Ascending aorta (tissue), 2 donors: ENCODE data around the gene AKT3. TPM values are rescaled to one million over a fixed set of nuclear protein-coding genes. Genes with fewer than 3 reads are reported as not detected.

ENCODE experiments used
- DNase-seq, 2 donors: peaks; one replicate each; pipeline ENCODE4 v3.0.0-alpha.2; 2019; ENCODE audit warnings: low spot score in 2 of 2
- H3K27ac ChIP-seq, 2 donors: fragments of 200-600 bp; sonication (generic); one replicate each; pipeline ENCODE4 v1.5.1; 2016 to 2017; ENCODE audit warnings: mild to moderate bottlenecking in 1 of 2
- H3K27me3 ChIP-seq: fragments of 200-600 bp; sonication (generic); one replicate; pipeline ENCODE4 v1.5.1; 2017
- H3K36me3 ChIP-seq, 2 donors: fragments of 200-600 bp; sonication (generic); one replicate each; pipeline ENCODE4 v1.5.1; 2016
- H3K4me1 ChIP-seq, 2 donors: fragments of 200-600 bp; sonication (generic); one replicate each; pipeline ENCODE4 v1.5.1; 2016 to 2017; ENCODE audit warnings: mild to moderate bottlenecking in 1 of 2
- H3K4me3 ChIP-seq, 2 donors: fragments of 200-600 bp; sonication (generic); one replicate each; pipeline ENCODE4 v1.5.1; 2016 to 2017; ENCODE audit warnings: mild to moderate bottlenecking in 1 of 2
- H3K9me3 ChIP-seq, 2 donors: fragments of 200-600 bp; sonication (generic); one replicate each; pipeline ENCODE4 v1.5.1; 2016
- CTCF ChIP-seq, 3 experiments: fragments of 200-600 bp in 2 of 3; fragments of 450-650 bp in 1 of 3; sonication (generic) in 2 of 3; IDR thresholded peaks; one replicate each; pipeline ENCODE4 v1.5.1; 2016 to 2019; ENCODE audit warnings: antibody characterized with exemption in 3 of 3, mild to moderate bottlenecking in 1 of 3, moderate library complexity in 1 of 3
- intact Hi-C: fragments of 100-400 bp; cut with DNase I; formaldehyde crosslinking; loops from one replicate; pipeline ENCODE4 v1.15.1; 2023
- total RNA-seq: library from RNA; depleted of rRNA; stranded (reverse); fragments of >200 nt; gene quantifications from one replicate; pipeline ENCODE4 v1.1.0, GENCODE V29; 2016

AKT3 gene
- total RNA-seq, 1 donor from 2014 or later: 38.0 TPM

- TF ChIP-seq CTCF (IDR thresholded peaks at IDR 0.05): no peak
- intact Hi-C loops: no loop called here
- Histone ChIP-seq H3K9me3 (no peaks in the 10 kb centered on the region), H3K4me3 (no peak overlapping the region), H3K27ac (no peak overlapping the region), H3K27me3 (no peaks in the 10 kb centered on the region), H3K36me3 (peaks cover 0 to 7% of the 10 kb centered on the region in 2 donors), H3K4me1 (no peaks in the 10 kb centered on the region)
- no peak for DNase-seq
Observed at GRCh38 chr1:243462929-243463697, 386.9 kb downstream of the AKT3 start.

GRCh38 chr1:243461700-243462099 lies 388.3 kb downstream of the AKT3 start:
- H3K4me1 ChIP-seq: no peaks in the 10 kb centered on the region
- H3K36me3 ChIP-seq: peaks cover 0 to 7% of the 10 kb centered on the region in 2 donors
- no peaks in the 10 kb centered on the region for H3K9me3 ChIP-seq
- intact Hi-C loops: no loop called here
- H3K4me3 ChIP-seq: no peak overlapping the region
- no peak for DNase-seq
- no peak for TF ChIP-seq CTCF (IDR thresholded peaks at IDR 0.05)
- no peaks in the 10 kb centered on the region for H3K27me3 ChIP-seq
- no peak overlapping the region for H3K27ac ChIP-seq

- TF ChIP-seq CTCF (IDR thresholded peaks at IDR 0.05): no peak
- Histone ChIP-seq H3K36me3 (peaks cover 0 to 9% of the 10 kb centered on the region in 2 donors), H3K27me3 (no peaks in the 10 kb centered on the region), H3K4me1 (no peaks in the 10 kb centered on the region), H3K9me3 (no peaks in the 10 kb centered on the region), H3K27ac (no peak overlapping the region), H3K4me3 (no peak overlapping the region)
- intact Hi-C loops: no loop called here
- no peak for DNase-seq
Observed at GRCh38 chr1:243459059-243459458, 391.0 kb downstream of the AKT3 start.

GRCh38 chr1:243457363-243457982 lies 392.6 kb downstream of the AKT3 start:
- H3K36me3 ChIP-seq: peaks cover 0 to 5% of the 10 kb centered on the region in 2 donors
- intact Hi-C loops: no loop called here
- no peaks in the 10 kb centered on the region for H3K4me1 ChIP-seq
- no peak for DNase-seq
- no peaks in the 10 kb centered on the region for H3K9me3 ChIP-seq
- H3K27me3 ChIP-seq: no peaks in the 10 kb centered on the region
- no peak overlapping the region for H3K4me3 ChIP-seq
- H3K27ac ChIP-seq: no peak overlapping the region
- TF ChIP-seq CTCF (IDR thresholded peaks at IDR 0.05): no peak

- DNase-seq: no peak
- no peaks in the 10 kb centered on the region for H3K27me3 ChIP-seq
- no peak for TF ChIP-seq CTCF (IDR thresholded peaks at IDR 0.05)
- intact Hi-C loops: no loop called here
- peaks cover 0 to 5% of the 10 kb centered on the region in 2 donors for H3K36me3 ChIP-seq
- no peaks in the 10 kb centered on the region for H3K4me1 ChIP-seq
- no peak overlapping the region for H3K4me3 ChIP-seq
- no peak overlapping the region for H3K27ac ChIP-seq
- H3K9me3 ChIP-seq: no peaks in the 10 kb centered on the region
Observed at GRCh38 chr1:243455760-243456651, 394.0 kb downstream of the AKT3 start.
